HG02885 (cell line): ENCODE measurements around the gene PRMT3.
A peak's percentile ranks its signal among the peaks of the same experiment; 100 is the strongest.
"Not testable (repeated sequence)": the region's sequence is repeated elsewhere in the genome, so short reads cannot be mapped to it uniquely, and the experiment has no call there.

Experiments used
- ATAC-seq: cut with Tn5 transposase; IDR thresholded peaks from one replicate; pipeline ENCODE4 v1.9.1; 2021; ENCODE audit warnings: mild to moderate bottlenecking; ENCODE audit not compliant: unreplicated experiment, poor library complexity

Gene PRMT3

DNA sequence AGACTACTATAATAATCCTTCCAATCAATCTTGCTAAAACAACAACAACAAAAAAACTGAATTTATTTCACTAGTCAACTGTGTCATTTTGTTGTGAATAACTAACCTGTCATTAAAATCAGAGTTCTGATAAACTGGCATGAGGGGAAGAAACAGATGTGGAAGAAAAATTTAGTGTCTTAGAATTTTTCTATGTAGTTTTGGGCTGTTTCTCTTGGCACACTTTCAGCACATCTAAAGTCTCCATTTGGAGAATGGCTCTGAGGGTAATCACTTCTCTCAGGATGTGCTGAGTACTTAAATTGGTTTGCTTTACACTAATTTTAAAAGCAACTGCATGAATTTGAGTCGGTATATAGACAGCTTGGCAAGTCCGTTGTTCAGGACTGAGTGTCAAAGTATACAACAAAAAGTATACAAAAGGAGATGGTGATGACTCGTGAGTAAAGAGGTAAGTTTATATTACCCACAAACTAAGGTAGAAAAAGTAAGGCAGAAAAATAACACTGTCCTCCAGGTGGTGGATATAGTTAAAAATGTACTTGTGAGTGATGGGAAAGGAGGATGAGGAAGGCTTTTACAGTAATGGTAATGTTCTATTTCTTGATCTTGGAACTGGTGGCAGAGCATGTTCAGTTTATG lies 13.8 kb upstream of the PRMT3 start:
- no peak for ATAC-seq

DNA sequence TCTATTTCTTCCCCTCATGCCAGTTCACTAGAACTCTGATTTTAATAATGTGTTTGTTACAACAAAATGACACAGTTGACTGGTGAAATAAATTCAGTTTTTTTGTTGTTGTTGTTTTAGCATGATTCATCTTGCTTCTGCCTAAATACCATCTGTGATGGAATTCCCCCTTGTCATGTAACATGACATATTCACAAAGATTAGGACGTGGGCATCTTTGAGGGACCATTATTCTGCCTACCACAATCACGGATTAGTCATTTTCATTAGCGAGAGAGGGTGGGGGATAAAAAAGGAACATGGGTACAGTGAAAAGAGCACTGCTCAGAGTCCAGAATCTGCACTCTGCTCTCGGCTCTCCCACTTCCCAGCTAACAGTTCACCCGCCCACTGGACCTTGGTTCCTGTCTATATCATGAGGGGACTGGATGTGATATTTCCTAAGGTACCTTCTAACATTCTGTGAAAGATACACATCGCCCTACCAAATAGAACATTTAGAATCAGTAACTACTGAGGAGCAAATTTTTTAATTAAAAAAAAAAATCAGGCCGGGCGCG lies 12.7 kb upstream of the PRMT3 start:
- no peak for ATAC-seq

DNA sequence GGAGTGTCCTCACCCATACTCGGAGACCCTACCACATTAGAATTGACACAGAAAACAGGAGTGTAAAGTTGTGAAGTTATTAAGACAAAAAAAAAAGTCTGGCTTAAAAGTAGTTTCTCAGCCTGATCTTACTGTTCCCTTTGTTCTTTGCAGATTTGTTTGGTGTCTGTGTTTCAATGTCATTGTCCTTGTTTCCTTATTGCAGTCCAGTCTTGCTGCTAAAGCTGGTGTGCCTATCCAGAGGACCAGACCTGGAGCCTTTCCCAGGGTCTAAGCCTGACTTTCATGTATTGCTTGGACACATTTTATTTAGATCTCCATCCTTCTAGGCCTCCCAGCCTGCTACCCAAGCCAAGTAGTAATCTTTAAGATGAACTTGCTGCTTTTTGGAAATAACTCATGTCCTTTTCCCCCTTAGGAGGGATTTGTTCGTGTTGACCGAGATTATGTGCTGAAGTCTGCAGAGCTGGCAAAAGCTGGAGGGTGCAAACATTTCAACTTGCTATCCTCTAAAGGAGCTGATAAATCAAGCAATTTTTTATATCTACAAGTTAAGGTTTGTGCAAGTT lies 11.3 kb upstream of the PRMT3 start:
- no peak for ATAC-seq

DNA sequence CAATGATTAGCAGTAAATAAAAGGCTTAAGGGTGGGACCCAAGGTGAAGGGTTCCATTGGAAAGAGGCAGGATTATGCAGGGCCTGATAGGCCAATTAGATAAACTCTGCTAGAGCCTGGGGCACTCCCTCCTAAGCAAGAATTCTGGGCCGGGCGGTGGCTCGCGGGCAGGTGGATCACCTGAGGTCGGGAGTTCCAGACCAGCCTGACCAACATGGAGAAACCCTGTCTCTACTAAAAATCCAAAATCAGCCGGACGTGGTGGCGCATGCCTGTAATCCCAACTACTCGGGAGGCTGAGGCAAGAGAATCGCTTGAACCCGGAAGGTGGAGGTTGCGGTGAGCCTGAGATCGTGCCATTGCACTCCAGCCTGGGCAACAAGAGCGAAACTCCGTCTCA lies 1.5 kb upstream of the PRMT3 start:
- not testable (repeated sequence) for ATAC-seq

DNA sequence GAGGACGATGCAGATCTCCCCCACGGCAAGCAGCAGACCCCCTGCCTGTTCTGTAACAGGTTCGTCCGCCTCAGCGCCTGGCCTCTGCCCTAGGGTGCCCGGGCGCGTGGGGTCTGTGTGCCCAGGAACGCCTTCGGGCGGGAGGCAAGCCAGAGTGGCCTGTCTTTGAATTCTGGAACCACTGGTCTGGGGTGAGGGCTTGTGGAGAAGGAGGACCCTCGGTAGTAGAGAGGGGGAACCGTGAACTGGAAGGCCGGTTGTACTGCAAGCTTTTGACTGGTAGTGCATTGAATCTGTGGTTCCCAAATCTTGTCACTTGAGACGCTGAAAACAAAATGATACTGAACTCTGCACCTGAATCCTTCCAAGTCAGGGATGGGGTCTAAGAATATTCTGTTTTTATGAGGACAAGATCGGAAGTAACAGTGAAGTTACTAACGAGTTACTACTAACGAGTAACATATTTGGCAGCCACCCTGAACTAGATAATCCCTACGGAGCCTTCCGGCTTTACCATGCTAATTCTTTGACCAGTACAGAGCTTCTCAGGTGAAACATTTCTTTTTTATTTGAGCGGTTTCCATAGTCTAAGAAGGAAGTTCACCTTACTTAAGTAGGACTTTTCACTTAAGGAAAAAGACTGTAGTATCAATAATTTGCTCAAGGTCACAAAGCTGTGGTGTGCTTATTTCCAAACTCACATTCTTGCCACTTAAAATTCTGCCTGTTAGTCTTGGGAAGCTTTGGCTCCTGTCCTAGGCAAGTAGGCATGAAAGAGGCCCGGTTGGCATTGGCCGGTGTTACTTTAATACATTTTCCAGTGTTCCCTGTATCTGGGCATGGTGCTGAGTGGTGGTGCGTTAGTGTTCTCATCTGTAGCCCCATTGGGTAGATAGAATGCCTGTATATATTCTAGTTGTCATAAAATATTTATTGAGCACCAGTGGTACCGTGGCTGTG lies 860 bp downstream of the PRMT3 start:
- peak; percentile 20 for ATAC-seq

DNA sequence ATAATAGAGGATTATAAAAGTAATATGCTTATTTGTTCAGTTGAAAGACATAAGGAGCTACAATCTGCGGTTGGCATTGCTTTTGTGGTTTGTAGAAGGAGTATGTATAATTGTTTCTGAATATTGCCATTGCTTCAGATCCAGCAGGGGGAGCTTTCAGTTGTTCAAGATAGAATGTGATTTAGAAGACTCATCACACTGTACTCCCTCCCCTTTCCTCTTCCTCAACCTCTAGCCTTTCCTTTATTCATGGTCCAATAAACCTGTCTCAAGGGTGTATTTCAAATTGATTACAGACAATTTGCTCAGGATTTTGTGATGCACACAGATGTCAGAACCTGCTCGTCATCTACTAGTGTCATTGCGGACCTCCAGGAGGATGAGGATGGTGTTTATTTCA lies 9.8 kb downstream of the PRMT3 start:
- ATAC-seq: peak; percentile 91

DNA sequence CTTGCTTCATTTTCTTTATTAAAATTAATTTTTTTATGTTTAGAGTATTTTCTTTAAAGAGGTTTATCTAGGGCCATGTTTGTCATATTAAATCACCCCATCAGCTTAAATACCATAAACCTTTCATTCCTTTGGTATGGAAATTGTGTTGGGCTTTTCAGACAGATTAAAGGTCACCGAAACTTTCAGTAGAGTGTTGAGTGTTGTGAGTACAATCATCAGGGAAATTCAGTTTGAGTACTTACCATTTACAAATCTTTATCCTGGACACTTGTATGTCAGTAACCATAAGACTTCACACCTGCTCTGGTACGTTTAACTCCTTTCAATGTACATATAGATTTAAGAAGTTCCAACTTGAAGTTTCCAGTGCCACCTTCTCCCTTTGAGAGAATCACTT lies 12.0 kb downstream of the PRMT3 start:
- ATAC-seq: no peak

DNA sequence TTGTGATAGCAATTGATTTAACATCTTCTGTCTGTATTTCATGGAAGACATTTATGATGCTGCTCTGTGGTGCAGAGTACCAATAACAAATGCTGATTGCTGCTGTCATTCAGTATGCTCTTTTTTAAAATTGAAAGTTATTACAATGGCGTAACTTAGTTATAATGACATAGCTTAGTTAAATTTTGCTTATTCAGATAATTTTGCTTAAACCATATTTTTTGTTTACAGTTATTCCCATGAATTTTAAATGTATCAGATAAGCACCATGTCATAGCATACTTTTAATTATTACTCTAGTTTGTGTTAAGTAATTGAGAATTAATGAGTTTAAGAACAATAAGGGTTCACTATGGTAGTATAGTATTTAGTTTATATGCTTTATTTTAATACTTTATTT lies 15.5 kb downstream of the PRMT3 start:
- no peak for ATAC-seq

DNA sequence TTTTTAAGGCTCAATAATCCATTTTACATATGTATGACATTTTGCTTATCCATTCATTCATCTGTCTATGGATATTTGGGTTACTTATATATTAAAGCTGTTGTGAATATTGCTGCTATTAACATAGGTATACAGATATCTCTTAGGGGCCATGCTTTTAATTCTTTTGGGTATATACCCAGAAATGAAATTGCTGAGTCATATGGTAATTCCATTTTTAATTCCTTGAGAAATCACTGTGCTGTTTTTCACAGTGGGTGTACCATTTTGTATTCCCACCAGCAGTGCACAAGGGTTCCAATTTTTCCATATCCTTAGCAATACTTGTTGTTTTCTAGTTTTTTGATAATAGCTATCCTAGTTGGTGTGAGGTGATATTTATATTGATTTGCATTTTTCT lies 19.0 kb downstream of the PRMT3 start:
- no peak for ATAC-seq

DNA sequence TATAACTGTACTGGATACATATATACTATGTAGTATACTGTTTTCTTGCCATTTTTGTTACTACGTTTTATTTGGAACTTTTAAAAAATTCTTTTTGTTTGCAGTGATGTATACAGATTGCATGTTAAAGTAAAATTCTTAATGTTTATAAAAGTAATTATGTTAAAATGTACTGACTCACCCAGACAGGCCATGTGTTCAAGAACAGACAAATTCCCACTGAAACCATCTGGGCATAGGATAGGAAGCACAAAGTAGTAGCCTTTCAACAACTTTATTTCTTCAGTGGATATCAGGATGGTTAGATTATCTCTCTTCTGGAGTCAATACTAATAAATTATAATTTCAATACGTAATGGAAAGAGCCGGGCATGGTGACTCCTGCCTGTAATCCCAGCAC lies 19.8 kb downstream of the PRMT3 start:
- no peak for ATAC-seq

DNA sequence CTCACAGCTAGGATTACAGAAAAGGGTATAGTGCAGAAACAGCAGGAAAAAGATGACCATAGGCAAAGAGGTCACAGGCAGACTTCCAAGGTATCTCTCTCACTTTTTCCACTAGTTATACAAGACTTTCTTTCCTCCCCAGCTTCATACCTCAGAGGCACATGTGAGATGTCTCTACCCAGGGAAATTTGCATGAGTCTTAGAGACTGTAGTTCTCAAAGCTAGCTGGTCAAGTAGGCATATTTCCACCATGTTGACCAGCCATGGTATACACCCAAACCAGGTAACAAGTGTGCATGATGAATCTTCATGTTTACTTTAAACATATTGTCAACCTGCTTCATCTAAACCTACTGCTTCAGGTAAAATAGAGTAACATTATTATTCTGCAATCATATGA lies 27.9 kb downstream of the PRMT3 start:
- peak; percentile 55 for ATAC-seq

DNA sequence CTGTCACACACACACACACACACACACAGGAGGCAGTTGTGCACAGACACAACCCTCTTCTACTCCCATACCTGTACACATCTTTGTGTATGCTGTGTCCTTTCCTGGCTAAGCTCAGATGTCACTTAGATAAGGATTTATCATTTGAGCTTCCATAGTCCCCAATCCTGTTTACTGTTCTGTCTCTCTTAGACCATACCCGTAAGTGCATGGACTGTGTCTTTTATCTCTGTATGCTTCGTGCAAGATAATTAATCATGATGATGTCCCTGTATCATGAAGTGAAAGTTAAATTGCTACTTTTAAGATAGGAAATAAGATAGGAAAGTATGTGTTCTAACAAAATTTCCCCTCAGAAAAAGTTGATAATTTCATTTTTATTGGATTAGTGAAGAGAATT lies 30.3 kb downstream of the PRMT3 start:
- ATAC-seq: no peak

DNA sequence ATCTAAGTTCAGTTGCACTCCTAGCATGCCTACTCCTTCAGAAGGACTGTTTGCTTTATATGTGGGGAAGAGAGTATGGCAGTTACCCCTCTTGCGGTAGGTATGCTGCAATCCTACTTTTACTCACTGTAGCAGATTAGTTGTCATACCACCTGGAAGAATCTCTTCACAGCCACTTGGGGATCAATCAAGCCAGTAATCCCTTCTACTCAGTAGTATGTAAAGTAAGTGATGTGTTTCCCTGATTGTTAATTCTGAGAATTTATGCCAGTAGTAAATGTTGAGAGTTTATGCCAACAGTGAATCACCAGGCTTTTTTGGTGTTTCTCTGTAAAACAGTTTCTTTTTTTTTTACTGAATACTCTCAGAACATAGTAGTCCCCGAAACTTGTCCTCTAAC lies 34.4 kb downstream of the PRMT3 start:
- no peak for ATAC-seq

DNA sequence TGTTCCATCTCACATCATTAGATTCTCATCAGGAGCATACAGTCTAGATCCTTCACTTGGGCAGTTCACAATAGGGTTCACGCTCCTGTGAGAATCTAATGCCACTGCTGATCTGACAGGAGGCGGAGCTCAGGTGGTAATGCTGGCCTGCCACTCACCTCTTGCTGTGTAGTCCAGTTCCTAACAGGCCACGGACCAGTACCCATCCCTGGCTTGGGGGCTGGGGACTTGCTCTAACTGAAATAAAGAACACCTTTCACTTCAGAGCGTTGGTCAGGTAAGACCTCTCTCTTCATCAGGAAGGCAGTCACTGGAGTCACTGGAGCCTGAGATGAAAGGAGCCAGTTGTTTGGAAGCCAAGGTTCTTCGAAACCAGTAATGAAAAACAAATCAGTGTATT lies 41.7 kb downstream of the PRMT3 start:
- no peak for ATAC-seq

DNA sequence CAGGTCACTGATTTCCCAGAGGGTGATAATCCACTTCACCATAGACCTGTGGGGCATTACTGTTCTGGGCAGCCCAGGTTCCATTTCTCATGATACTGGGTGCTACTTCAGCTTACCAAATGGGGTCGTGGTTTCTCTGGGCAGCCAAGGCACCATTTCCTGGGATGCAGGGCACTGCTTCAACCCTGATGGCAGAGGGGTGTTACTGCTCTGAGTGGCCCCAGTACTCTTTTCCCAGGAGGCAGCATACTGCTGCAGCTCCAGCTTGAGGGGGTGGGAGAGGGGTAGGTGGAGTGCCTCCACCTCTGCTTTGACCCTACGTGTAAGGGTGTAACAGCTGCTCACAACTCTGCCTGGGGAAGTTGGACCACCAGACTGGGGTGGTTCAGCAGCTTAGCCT lies 51.1 kb downstream of the PRMT3 start:
- ATAC-seq: no peak

DNA sequence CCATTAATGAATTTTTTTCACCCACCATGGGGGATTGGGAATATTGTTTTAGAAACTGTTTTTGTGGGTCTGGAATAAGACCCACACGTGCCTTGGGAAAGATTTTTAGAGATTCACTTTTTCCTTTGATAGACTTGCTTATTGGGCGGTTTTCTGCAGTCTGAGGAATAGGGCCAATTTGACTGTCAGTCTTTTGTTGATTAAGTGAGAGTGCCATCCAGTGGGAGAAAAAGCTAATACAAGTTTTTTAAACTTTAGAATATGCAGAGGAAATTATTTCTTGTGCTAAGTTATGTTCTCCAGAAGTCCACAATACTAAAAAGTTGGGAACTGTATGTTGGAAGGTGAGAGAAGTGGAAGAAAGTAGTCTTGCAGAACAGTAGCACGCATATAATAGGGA lies 56.1 kb downstream of the PRMT3 start:
- no peak for ATAC-seq

DNA sequence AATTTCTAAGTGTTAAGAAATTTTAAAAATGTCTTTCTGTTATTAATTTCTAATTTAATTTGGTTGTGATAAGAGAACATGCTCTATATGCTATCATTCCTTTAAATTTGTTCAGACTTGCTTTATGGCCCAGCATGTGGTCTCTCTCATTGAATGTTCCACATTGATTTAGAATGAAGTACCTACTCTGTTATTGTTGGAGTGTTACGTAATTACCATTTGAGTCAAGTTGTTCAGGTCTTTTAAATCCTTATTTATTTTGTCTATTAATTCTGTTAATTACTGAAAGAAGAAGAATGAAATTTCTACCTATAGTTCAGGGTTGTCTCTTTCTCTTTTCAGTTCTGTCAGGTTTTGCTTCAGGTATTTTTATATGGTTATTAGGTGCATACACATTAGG lies 57.0 kb downstream of the PRMT3 start:
- ATAC-seq: no peak

DNA sequence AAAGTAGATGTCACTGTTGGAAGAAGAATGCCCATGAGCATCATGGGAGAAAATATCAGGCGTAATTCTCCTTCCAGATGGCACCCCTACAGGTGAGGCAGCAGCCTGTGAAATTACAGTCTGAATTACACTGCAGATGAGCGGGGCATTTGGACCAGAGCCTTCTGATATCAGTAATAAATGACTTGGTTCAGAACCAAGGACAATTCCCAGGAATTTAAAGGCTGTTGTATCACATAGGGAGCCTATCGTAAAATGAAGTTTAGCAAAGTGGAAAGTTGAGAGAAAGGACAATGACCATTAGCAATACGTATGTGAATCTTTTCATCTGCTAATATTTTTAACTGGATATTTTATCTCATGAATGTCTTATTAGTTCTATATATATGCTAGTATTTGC lies 61.3 kb downstream of the PRMT3 start:
- ATAC-seq: no peak

DNA sequence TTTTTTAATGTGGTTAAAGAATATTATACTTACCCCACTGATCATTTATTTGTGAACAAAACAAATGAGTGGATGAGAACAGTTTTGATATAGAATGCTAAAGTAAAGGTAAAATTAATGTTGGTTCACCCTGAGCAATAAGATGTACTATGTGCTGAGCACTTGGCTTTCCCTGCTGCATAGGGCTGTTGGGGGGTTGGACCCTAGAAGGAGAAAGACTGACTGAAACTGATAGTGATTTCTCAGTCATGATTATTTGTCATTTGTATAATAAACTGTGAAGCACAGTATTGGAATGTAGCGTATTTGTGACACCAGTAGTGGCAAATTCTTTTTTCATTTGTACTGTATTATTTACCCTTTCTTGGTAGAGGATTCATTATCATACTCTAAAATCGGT lies 63.3 kb downstream of the PRMT3 start:
- ATAC-seq: no peak

DNA sequence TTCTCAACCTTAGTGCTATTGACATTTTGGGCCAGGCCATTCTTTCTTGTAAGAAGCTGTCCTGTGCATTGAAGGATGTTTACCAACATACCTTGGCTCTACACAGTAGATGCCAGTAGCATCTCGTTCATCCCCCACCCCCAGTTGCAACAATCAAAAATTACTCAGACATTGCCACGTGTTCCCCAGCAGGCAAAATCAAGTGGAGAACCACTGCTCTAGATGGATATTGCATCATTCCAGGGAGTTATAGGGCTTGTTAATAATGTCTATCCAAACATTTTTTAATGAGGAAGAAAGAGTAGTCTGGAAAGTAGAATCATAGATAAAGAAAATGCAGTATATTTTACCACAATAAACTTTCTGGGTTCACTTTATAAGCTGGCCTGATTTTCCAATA lies 64.1 kb downstream of the PRMT3 start:
- no peak for ATAC-seq

DNA sequence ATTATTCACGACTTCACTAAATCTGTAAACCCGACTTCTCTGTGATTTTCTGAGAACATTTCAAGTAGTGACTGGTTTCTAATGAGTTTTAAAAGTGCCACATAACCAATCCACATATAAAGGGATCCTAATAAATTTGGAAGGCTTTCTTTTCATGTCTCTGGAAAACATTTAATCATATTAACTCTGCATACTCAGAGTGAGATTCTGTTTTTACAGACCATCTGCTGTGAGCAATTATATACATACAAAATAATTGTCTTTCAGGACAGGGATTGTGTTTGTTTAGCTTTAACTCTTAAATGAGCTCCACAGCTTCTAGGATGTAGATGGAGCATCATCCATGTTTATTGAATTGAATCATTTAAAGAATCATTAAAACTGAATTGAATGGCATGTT lies 65.1 kb downstream of the PRMT3 start:
- ATAC-seq: no peak
